Heart right ventricle (tissue), 16 donors: ENCODE data around the gene TOGARAM2. TPM values are rescaled to one million over a fixed set of nuclear protein-coding genes. Genes with fewer than 3 reads are reported as not detected.

ENCODE experiments used
- ATAC-seq, 8 donors: fragments of 200-7000 bp; cut with Tn5 transposase; one replicate each; pipeline ENCODE4 v1.9.1; 2020; ENCODE audit warnings: mild to moderate bottlenecking in 8 of 8, moderate library complexity in 8 of 8, moderate number of reproducible peaks in 1 of 8
- DNase-seq, 2 donors: peaks; one replicate each; pipeline ENCODE4 v3.0.0-alpha.2; 2020
- H3K27ac ChIP-seq, 10 donors: fragments of 200-600 bp; sonication (generic) in 2 of 10; one replicate each; pipeline versions ENCODE4 v1.5.0 to v1.8.0; 2020 to 2022; ENCODE audit warnings: mild to moderate bottlenecking in 3 of 10
- H3K27me3 ChIP-seq, 7 donors: fragments of 200-600 bp; one replicate each; pipeline ENCODE4 v1.8.0; 2021 to 2022; ENCODE audit warnings: mild to moderate bottlenecking in 2 of 7
- H3K36me3 ChIP-seq, 9 donors: fragments of 200-600 bp; sonication (generic) in 1 of 9; one replicate each; pipeline versions ENCODE4 v1.5.0 to v1.8.0; 2020 to 2022; ENCODE audit warnings: mild to moderate bottlenecking in 2 of 9
- H3K4me1 ChIP-seq, 9 donors: fragments of 200-600 bp; sonication (generic) in 1 of 9; one replicate each; pipeline versions ENCODE4 v1.5.0 to v1.8.0; 2020 to 2022; ENCODE audit warnings: mild to moderate bottlenecking in 4 of 9
- H3K4me3 ChIP-seq, 10 donors: fragments of 200-600 bp; sonication (generic) in 2 of 10; one replicate each; pipeline versions ENCODE4 v1.5.0 to v1.8.0; 2020 to 2022; ENCODE audit warnings: mild to moderate bottlenecking in 7 of 10, moderate library complexity in 2 of 10
- H3K9me3 ChIP-seq, 11 donors: fragments of 200-600 bp in 10 of 11; sonication (generic) in 2 of 11; one replicate each; pipeline versions ENCODE4 v1.5.0 to v1.8.0; 2013 to 2022; ENCODE audit warnings: mild to moderate bottlenecking in 2 of 11, control low read depth in 1 of 11, moderate library complexity in 1 of 11
- CTCF ChIP-seq, 9 donors: fragments of 200-600 bp; sonication (generic) in 2 of 9; IDR thresholded peaks; one replicate each; pipeline versions ENCODE4 v1.5.0 to v1.8.0; 2021 to 2022; ENCODE audit warnings: antibody characterized with exemption in 9 of 9, mild to moderate bottlenecking in 5 of 9, moderate library complexity in 1 of 9
- WGBS, 2 donors: extraction: QIAGEN DNeasy Blood & Tissue Kit; methylation state at CpG; one replicate each; pipeline ENCODE4 v1.1.7; 2013; ENCODE audit warnings: inconsistent platforms in 1 of 2; 5-methylcytosine and 5-hydroxymethylcytosine counted together
- intact Hi-C, 10 donors: fragments of 100-400 bp; cut with DNase I; formaldehyde crosslinking; loops; one replicate each; pipeline versions ENCODE4 v1.11.1 to v1.14.2; 2022
- polyA plus RNA-seq, 2 donors: library from polyadenylated mRNA; stranded (reverse); fragments of 200-250 nt; gene quantifications; one replicate each; pipeline ENCODE4 v1.2.3, GENCODE V29; 2013
- total RNA-seq, 10 donors: library from RNA; stranded (reverse); fragmentation: NEBNext Ultra II Directional in 3 of 10; extraction: Animal tissue kit (Norgen Biotek cat#: 25700) in 3 of 10; gene quantifications; one replicate each; pipeline versions ENCODE4 v1.2.1 to v1.2.4, GENCODE V29; 2021 to 2023
- donor health status: Arrhythmogenic right ventricular cardiomyopathy.
- donor health status: ischemic (EF 13 %, LVEDD 7.1; RV severe dilation, severe dysfunction).
- donor health status: healthy with polysubstance abuse.
- donor health status: DM: no; HTN: yes; CAD: no.
- donor health status: DM: no; HTN: no; CAD: no.
- donor health status: ischemic (EF 25% LVEDD 6.9; RV normal size, moderate dysfunction).
- donor health status: ischemic (EF 25% LVEDD 5.7; RV mildly dilated, moderate dysfunction).
- donor health status: healthy.
- donor health status: DM: yes; HTN: yes; CAD: no.
- donor health status: Ischemic cardiomyopathy.
- donor health status: ischemic (EF 35%, LVEDD 5.7; RV mildly dilated, moderate dysfunction).
- donor health status: nonischemic (EF 11% LVEDD 7.7; RV severe dilation, severe dysfunction).
- donor health status: DM: yes; HTN: yes; CAD: no.
- donor health status: PGD.
- donor health status: ischemic (EF 29% LVEDD 5.4; RV normal size, mild dysfunction).
- donor health status: nonischemic (EF 23%, LVEDD 6.1; RV moderate dilation, normal function).

TOGARAM2 gene
- total and polyA plus RNA-seq, 12 donors = 1.4 to 68.3 (median 14.6) TPM

- TF ChIP-seq CTCF (IDR thresholded peaks at IDR 0.05) = no peak
- Histone ChIP-seq H3K4me3 (no peak overlapping the region), H3K27ac (no peak overlapping the region), H3K27me3 (no peaks in the 10 kb centered on the region), H3K4me1 (peaks cover 2 to 24% (median 4%) of the 10 kb centered on the region in 9 donors), H3K9me3 (no peaks in the 10 kb centered on the region), H3K36me3 (no peaks in the 10 kb centered on the region)
- 72 to 83% methylated on average over 7 of the region's 7 CpGs for WGBS, 2 donors
- no peak for DNase-seq
- ATAC-seq = no peak
- intact Hi-C loops = no loop called here
Observed at GRCh38 chr2:29005331-29005730, 24.2 kb downstream of the TOGARAM2 start.

GRCh38 chr2:29006092-29006979 lies 25.2 kb downstream of the TOGARAM2 start:
- H3K36me3 ChIP-seq = no peaks in the 10 kb centered on the region
- WGBS, 2 donors = 61 to 66% methylated on average over 12 of the region's 12 CpGs
- ATAC-seq (no peak), DNase-seq (no peak)
- H3K9me3 ChIP-seq = no peaks in the 10 kb centered on the region
- H3K4me1 ChIP-seq = peaks cover 11 to 24% (median 14%) of the 10 kb centered on the region in 9 donors
- H3K27ac ChIP-seq = no peak overlapping the region
- TF ChIP-seq CTCF (IDR thresholded peaks at IDR 0.05) = no peak
- H3K27me3 ChIP-seq = no peaks in the 10 kb centered on the region
- intact Hi-C loops = no loop called here
- H3K4me3 ChIP-seq = no peak overlapping the region

GRCh38 chr2:29006980-29007301 lies 25.8 kb downstream of the TOGARAM2 start:
- intact Hi-C loops = no loop called here
- DNase-seq (no peak), ATAC-seq (no peak)
- H3K4me3 ChIP-seq = no peak overlapping the region
- WGBS, 2 donors = 88 to 90% methylated on average over 2 of the region's 2 CpGs
- H3K27ac ChIP-seq = no peak overlapping the region
- H3K36me3 ChIP-seq = no peaks in the 10 kb centered on the region
- TF ChIP-seq CTCF (IDR thresholded peaks at IDR 0.05) = no peak
- no peaks in the 10 kb centered on the region for H3K27me3 ChIP-seq
- H3K9me3 ChIP-seq = no peaks in the 10 kb centered on the region
- peaks cover 12 to 30% (median 20%) of the 10 kb centered on the region in 9 donors for H3K4me1 ChIP-seq

- Histone ChIP-seq H3K27ac (peak overlapping the region in 2 of 10 donors; percentile 88 to 92), H3K27me3 (no peaks in the 10 kb centered on the region), H3K9me3 (no peaks in the 10 kb centered on the region), H3K4me1 (peaks cover 16 to 53% (median 38%) of the 10 kb centered on the region in 9 donors), H3K4me3 (no peak overlapping the region), H3K36me3 (no peaks in the 10 kb centered on the region)
- 92 to 94% methylated on average over 9 of the region's 9 CpGs for WGBS, 2 donors
- DNase-seq (no peak), ATAC-seq (no peak)
- intact Hi-C loops = no loop called here
- TF ChIP-seq CTCF (IDR thresholded peaks at IDR 0.05) = no peak
Observed at GRCh38 chr2:29009270-29009669, 28.2 kb downstream of the TOGARAM2 start.
